Measurements from ENCODE around the gene TRMT5.

The TRMT5 gene

DNA sequence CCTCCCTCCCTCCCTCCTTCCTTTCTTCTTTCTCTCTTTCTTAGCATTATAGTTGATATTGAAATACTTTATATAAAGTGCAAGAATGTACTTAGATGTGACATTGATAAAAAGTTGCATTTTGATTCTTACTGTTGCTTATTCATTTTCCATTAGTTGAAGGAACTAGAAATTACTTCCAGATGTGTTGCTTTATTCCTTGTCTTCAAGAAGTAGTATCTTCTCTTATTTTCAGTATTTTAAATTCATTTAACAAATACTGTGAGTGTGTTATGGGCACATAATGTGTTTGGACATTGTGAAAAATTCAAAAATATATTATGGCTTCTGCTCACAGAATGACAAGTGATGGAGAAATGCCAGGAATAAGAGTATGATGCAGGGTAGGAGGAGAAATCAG is 45.6 kb downstream of the TRMT5 start:
- Histone ChIP-seq H3K36me3 (no peaks in the 10 kb centered on the region), H3K9me3 (no peaks in the 10 kb centered on the region), H3K4me3 (ENCODE audit: low read depth in 1 of 2, low read length in 1 of 2) (no peak overlapping the region), H3K4me1 (ENCODE audit: control insufficient read depth in 1 of 2, insufficient read depth in 1 of 2, low read depth in 1 of 2, low read length in 1 of 2) (no peaks in the 10 kb centered on the region), H3K27me3 (no peaks in the 10 kb centered on the region), H3K27ac (no peak overlapping the region)
- TF ChIP-seq, protein P1, sequence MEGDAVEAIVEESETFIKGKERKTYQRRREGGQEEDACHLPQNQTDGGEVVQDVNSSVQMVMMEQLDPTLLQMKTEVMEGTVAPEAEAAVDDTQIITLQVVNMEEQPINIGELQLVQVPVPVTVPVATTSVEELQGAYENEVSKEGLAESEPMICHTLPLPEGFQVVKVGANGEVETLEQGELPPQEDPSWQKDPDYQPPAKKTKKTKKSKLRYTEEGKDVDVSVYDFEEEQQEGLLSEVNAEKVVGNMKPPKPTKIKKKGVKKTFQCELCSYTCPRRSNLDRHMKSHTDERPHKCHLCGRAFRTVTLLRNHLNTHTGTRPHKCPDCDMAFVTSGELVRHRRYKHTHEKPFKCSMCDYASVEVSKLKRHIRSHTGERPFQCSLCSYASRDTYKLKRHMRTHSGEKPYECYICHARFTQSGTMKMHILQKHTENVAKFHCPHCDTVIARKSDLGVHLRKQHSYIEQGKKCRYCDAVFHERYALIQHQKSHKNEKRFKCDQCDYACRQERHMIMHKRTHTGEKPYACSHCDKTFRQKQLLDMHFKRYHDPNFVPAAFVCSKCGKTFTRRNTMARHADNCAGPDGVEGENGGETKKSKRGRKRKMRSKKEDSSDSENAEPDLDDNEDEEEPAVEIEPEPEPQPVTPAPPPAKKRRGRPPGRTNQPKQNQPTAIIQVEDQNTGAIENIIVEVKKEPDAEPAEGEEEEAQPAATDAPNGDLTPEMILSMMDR (IDR thresholded peaks at IDR 0.05), result no peak

DNA sequence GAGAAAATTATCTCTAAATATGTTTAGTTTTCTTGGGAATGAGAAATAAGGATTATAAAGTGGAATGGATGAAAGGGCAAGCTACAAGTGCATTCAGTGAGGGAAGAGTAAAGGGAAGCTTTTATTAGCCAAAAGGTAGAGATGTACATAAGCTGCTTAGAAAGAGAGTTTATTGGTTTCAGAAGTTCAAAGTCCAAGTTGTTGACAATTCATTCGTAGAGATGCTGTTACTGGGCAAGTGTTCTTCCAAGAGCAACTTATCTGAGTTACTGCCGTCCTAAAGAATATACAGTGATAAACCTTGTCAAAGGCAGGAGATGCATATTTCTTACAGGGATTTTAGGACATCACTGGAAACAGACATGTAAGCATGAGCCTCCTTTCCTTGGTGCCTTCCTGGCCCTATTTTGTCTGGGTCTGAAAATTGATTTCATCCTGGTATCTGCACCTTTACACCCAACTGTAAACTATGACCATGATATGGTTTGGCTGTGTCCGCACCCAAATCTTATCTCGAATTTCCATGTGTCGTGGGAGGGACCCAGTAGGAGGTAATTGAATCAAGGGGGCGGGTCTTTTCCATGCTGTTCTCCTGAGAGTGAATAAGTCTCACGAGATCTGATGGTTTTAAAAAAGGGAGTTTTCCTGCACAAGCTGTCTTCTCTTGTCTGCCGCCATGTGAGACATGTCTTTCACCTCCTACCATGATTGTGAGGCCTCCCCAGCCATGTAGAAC is 46.8 kb downstream of the TRMT5 start:
- H3K36me3 ChIP-seq, result no peaks in the 10 kb centered on the region
- no peak overlapping the region for H3K4me3 ChIP-seq (ENCODE audit: low read depth in 1 of 2, low read length in 1 of 2)
- H3K27ac ChIP-seq, result no peak overlapping the region
- H3K4me1 ChIP-seq (ENCODE audit: control insufficient read depth in 1 of 2, insufficient read depth in 1 of 2, low read depth in 1 of 2, low read length in 1 of 2), result no peaks in the 10 kb centered on the region
- H3K27me3 ChIP-seq, result no peaks in the 10 kb centered on the region
- no peaks in the 10 kb centered on the region for H3K9me3 ChIP-seq
- TF ChIP-seq, protein P1 (IDR thresholded peaks at IDR 0.05), result no peak

DNA sequence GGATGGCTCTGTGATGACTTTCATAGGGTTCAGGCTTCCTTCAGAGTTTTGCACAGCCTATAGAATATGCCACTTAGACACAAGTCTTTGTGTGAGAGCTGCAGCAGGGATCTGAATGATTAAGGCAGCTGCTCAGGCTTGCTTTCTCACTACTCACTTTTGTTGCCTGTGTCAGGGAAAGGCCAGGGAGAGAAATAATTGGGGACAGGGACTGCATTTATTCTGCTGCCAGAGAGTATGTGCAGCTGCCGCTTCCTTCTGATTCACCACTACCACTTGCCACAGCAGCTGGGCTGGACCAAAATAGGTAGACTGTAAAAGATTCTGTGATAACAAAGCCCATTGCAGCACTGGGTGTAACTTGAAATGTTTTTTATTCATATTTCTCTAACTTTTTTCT is 49.7 kb downstream of the TRMT5 start:
- Histone ChIP-seq H3K4me1 (ENCODE audit: control insufficient read depth in 1 of 2, insufficient read depth in 1 of 2, low read depth in 1 of 2, low read length in 1 of 2) (no peaks in the 10 kb centered on the region), H3K9me3 (no peaks in the 10 kb centered on the region), H3K27ac (no peak overlapping the region), H3K27me3 (no peaks in the 10 kb centered on the region), H3K36me3 (no peaks in the 10 kb centered on the region), H3K4me3 (ENCODE audit: low read depth in 1 of 2, low read length in 1 of 2) (no peak overlapping the region)
- TF ChIP-seq, protein P1 (IDR thresholded peaks at IDR 0.05), result no peak

DNA sequence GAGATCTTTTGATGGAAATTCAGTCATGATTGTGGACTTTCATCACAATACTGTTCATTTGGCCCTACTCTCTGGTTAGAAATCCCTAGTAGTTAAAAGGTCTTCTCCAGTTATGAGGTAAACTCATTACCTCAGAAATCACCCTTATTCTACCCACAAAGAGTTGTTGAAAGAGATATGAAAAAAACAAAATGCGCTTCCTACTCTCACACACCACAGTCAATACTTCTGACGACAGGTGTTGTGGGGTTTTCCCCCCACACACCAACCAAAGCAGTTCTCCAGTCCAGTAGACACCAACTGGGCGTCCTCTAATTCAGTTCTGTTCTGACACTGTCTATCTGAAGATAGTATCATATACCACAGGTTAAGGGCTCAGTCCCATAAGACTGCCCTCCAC is 54.9 kb downstream of the TRMT5 start:
- TF ChIP-seq, protein P1 (IDR thresholded peaks at IDR 0.05), result no peak
- Histone ChIP-seq H3K27ac (no peak overlapping the region), H3K9me3 (no peaks in the 10 kb centered on the region), H3K27me3 (no peaks in the 10 kb centered on the region), H3K36me3 (no peaks in the 10 kb centered on the region), H3K4me3 (ENCODE audit: low read depth in 1 of 2, low read length in 1 of 2) (no peak overlapping the region), H3K4me1 (ENCODE audit: control insufficient read depth in 1 of 2, insufficient read depth in 1 of 2, low read depth in 1 of 2, low read length in 1 of 2) (no peaks in the 10 kb centered on the region)

DNA sequence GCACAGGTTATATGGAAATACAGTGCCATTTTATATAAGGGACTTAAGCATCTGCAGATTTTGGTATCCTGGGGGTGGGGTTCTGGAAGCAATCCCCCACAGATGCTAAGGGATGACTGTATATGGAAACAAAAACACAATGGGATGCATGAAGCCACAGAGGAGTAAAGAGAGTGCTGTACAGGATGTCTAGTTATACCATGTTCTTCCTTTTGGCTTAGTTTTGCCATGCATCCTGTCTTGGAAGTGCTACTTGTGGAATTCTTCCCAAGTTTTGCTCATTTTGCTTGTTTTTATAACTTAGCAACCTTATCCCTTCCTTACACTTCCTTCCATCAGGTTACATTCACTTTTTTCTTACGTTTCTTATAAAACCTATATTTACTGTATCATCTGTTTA is 55.6 kb downstream of the TRMT5 start:
- no peak overlapping the region for H3K4me3 ChIP-seq (ENCODE audit: low read depth in 1 of 2, low read length in 1 of 2)
- no peaks in the 10 kb centered on the region for H3K36me3 ChIP-seq
- H3K27ac ChIP-seq, result no peak overlapping the region
- H3K4me1 ChIP-seq (ENCODE audit: control insufficient read depth in 1 of 2, insufficient read depth in 1 of 2, low read depth in 1 of 2, low read length in 1 of 2), result no peaks in the 10 kb centered on the region
- TF ChIP-seq, protein P1 (IDR thresholded peaks at IDR 0.05), result no peak
- no peaks in the 10 kb centered on the region for H3K27me3 ChIP-seq
- no peaks in the 10 kb centered on the region for H3K9me3 ChIP-seq

Data from neutrophil (primary cell).